Ascending aorta (tissue), 2 donors: ENCODE measurements around the gene VAMP5. TPM values are rescaled to one million over a fixed set of nuclear protein-coding genes. Genes with fewer than 3 reads are reported as not detected.

Source experiments
- DNase-seq, 2 donors: peaks; one replicate each; pipeline ENCODE4 v3.0.0-alpha.2; 2019; ENCODE audit warnings: low spot score in 2 of 2
- H3K27ac ChIP-seq, 2 donors: fragments of 200-600 bp; sonication (generic); one replicate each; pipeline ENCODE4 v1.5.1; 2016 to 2017; ENCODE audit warnings: mild to moderate bottlenecking in 1 of 2
- H3K27me3 ChIP-seq: fragments of 200-600 bp; sonication (generic); one replicate; pipeline ENCODE4 v1.5.1; 2017
- H3K36me3 ChIP-seq, 2 donors: fragments of 200-600 bp; sonication (generic); one replicate each; pipeline ENCODE4 v1.5.1; 2016
- H3K4me1 ChIP-seq, 2 donors: fragments of 200-600 bp; sonication (generic); one replicate each; pipeline ENCODE4 v1.5.1; 2016 to 2017; ENCODE audit warnings: mild to moderate bottlenecking in 1 of 2
- H3K4me3 ChIP-seq, 2 donors: fragments of 200-600 bp; sonication (generic); one replicate each; pipeline ENCODE4 v1.5.1; 2016 to 2017; ENCODE audit warnings: mild to moderate bottlenecking in 1 of 2
- H3K9me3 ChIP-seq, 2 donors: fragments of 200-600 bp; sonication (generic); one replicate each; pipeline ENCODE4 v1.5.1; 2016
- intact Hi-C: fragments of 100-400 bp; cut with DNase I; formaldehyde crosslinking; loops from one replicate; pipeline ENCODE4 v1.15.1; 2023
- total RNA-seq: library from RNA; depleted of rRNA; stranded (reverse); fragments of >200 nt; gene quantifications from one replicate; pipeline ENCODE4 v1.1.0, GENCODE V29; 2016
- TF ChIP-seq, protein P1 (sequence below), 3 experiments: fragments of 200-600 bp in 2 of 3; fragments of 450-650 bp in 1 of 3; sonication (generic) in 2 of 3; IDR thresholded peaks; one replicate each; pipeline ENCODE4 v1.5.1; 2016 to 2019; ENCODE audit warnings: antibody characterized with exemption in 3 of 3, mild to moderate bottlenecking in 1 of 3, moderate library complexity in 1 of 3

Gene VAMP5
- total RNA-seq, 1 donor from 2014 or later: 114 TPM

DNA sequence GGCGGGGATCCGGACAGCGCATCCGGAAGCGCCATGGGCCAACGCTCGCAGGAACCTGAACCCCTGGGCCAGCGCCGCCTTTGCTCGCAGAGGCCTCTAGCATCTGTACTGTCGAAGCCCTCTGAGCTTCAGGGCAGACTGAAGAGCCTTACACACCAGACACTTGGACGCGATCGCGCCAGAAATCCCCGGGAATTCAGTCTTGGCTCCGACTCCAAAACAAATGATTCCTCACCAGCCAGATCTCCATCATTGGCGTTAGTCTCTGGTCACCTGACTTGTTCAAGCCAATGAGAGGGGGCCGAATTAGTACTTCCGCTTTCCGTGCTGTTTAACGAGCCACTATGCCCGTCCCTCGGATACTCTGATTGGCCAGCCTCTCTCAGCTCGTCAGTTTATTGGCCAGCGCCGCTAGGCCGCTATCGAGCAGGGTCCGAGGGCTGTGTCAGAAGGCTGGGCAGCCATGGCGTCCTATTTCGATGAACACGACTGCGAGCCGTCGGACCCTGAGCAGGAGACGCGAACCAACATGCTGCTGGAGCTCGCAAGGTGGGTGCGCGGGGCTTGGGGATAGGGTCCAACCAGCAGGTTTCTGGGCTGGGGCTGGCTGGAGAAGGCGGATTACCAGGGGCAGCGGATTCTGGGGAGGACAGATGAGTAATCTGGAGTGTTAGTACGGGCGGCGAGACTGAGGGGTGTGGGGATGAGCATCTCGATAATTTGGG lies 11.2 kb downstream of the VAMP5 start, which contains the start of gene RNF181:
TSS of gene RNF181 (plus strand) at position 445 of the 725 bp plus-strand sequence. CDS start at position 464, 19 bp downstream.
- Histone ChIP-seq H3K4me1 (peaks cover 17 to 29% of the 10 kb centered on the region in 2 donors), H3K4me3 (peak within 1 kb of the TSS; percentile 63 to 84), H3K27me3 (no peaks in the 10 kb centered on the region), H3K9me3 (no peaks in the 10 kb centered on the region), H3K36me3 (peaks cover 22 to 32% of the 10 kb centered on the region in 2 donors), H3K27ac (peak within 1 kb of the TSS; percentile 79 to 87)
- peak; percentile 94 to 98 for DNase-seq
- TF ChIP-seq, protein P1, sequence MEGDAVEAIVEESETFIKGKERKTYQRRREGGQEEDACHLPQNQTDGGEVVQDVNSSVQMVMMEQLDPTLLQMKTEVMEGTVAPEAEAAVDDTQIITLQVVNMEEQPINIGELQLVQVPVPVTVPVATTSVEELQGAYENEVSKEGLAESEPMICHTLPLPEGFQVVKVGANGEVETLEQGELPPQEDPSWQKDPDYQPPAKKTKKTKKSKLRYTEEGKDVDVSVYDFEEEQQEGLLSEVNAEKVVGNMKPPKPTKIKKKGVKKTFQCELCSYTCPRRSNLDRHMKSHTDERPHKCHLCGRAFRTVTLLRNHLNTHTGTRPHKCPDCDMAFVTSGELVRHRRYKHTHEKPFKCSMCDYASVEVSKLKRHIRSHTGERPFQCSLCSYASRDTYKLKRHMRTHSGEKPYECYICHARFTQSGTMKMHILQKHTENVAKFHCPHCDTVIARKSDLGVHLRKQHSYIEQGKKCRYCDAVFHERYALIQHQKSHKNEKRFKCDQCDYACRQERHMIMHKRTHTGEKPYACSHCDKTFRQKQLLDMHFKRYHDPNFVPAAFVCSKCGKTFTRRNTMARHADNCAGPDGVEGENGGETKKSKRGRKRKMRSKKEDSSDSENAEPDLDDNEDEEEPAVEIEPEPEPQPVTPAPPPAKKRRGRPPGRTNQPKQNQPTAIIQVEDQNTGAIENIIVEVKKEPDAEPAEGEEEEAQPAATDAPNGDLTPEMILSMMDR (IDR thresholded peaks at IDR 0.05): no peak
- intact Hi-C loops: no loop called here

DNA sequence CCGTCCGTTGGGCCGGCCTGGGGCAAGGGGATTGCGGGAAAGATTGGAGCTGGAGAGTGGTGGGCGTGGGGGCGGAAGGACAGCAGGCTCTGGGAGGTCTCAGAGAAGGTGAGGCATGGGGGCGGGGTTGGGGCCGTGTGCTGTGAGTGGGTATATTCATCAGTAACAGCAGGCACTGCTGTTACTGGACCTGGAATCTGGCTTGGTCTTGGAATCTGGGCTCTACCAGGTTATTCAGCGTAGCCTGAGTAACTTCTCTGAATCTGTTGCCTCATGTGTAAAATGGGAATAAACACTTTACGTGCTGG lies 11.7 kb downstream of the VAMP5 start:
- H3K27ac ChIP-seq: peak overlapping the region; percentile 79 to 87
- no peak for DNase-seq
- H3K36me3 ChIP-seq: peaks cover 22 to 32% of the 10 kb centered on the region in 2 donors
- peak overlapping the region; percentile 63 to 84 for H3K4me3 ChIP-seq
- peaks cover 11 to 24% of the 10 kb centered on the region in 2 donors for H3K4me1 ChIP-seq
- no peaks in the 10 kb centered on the region for H3K27me3 ChIP-seq
- intact Hi-C loops: no loop called here
- no peaks in the 10 kb centered on the region for H3K9me3 ChIP-seq
- TF ChIP-seq, protein P1 (IDR thresholded peaks at IDR 0.05): no peak

DNA sequence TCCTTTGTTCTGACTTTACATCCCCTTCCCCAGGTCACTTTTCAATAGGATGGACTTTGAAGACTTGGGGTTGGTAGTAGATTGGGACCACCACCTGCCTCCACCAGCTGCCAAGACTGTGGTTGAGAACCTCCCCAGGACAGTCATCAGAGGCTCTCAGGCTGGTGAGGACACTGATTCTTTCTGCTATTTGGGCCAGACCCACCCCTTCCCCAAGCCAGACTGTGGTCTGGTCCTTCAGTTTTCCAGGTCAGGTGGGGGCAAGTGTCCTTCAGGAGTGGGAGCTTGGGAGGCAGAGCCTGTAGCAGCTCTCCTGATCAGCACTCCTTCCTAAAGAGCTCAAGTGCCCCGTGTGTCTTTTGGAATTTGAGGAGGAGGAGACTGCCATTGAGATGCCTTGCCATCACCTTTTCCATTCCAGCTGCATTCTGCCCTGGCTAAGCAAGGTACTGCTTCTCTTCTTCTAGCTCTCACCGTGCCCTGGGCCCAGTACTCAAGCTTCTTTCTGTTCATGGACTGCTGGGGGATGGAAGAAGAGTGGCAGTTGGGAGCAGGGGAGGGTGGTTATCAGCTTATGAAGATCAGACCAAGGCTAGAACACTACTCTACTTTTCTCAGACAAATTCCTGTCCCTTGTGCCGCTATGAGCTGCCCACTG lies 12.4 kb downstream of the VAMP5 start:
- Histone ChIP-seq H3K9me3 (no peaks in the 10 kb centered on the region), H3K27ac (peak overlapping the region; percentile 79 to 87), H3K27me3 (no peaks in the 10 kb centered on the region), H3K4me3 (peak overlapping the region; percentile 63 to 84), H3K4me1 (peaks cover 5 to 25% of the 10 kb centered on the region in 2 donors), H3K36me3 (peaks cover 22 to 32% of the 10 kb centered on the region in 2 donors)
- TF ChIP-seq, protein P1 (IDR thresholded peaks at IDR 0.05): no peak
- DNase-seq: no peak
- intact Hi-C loops: no loop called here

DNA sequence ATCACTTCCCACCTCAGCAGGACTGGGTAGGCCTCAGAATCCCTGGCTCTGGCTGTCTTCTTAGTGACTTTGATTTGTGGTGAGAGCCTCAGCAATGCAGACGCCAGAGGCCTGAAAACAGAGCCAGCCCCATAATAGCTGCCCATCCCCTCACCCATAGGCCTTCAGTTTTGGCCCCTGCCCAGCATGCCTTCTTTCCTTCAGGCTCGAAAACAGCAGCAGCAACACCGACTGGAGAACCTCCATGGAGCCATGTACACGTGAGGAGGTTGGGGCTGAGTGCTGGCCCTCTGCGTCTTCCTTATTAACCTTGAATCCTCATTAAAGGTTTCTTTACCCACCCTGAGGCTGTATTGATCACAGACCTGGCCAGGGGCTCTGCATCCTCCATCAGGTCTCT lies 13.0 kb downstream of the VAMP5 start:
- no peaks in the 10 kb centered on the region for H3K9me3 ChIP-seq
- peaks cover 5 to 26% of the 10 kb centered on the region in 2 donors for H3K4me1 ChIP-seq
- peak overlapping the region; percentile 79 to 87 for H3K27ac ChIP-seq
- peak overlapping the region in 1 of 2 donors; percentile 84 for H3K4me3 ChIP-seq
- no peaks in the 10 kb centered on the region for H3K27me3 ChIP-seq
- DNase-seq: no peak
- TF ChIP-seq, protein P1 (IDR thresholded peaks at IDR 0.05): no peak
- intact Hi-C loops: no loop called here
- peaks cover 22 to 32% of the 10 kb centered on the region in 2 donors for H3K36me3 ChIP-seq

DNA sequence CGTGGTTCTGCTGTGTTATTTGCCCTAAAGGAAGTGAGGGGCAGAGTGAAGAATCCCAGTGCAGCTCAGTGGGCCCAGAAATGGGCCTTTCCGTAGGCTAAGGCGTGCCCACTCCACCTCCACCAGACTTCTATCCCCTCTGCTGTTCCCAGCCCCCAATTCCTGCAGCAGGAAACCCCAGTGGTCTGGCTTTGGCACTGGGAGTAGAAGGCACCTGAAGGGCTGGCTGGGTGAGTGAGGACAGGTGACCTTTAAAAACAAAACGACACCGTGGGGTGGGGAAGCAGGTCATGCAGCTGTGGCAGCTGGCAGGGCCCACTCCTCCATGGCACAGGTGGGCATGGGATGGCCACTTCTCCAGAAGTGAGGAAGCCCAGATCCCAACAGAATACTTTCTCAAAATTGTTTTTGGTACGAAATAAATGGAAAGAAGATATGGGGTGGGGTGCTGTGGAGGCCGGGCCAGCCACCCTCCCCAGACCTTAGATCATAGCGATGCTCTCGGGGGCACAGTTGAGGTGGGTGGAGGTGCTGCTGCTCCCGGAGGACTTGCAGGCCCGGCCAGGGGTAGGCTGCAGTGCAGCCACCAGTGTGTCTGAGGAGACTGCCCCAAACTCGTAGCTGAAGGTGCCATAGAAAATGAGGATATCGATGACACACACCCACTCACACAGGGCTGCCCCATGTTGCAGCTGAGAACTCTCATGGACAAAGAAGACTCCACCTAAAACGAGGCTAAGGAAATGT lies 14.5 kb downstream of the VAMP5 start:
- H3K9me3 ChIP-seq: no peaks in the 10 kb centered on the region
- peaks cover 7 to 28% of the 10 kb centered on the region in 2 donors for H3K4me1 ChIP-seq
- DNase-seq: no peak
- H3K4me3 ChIP-seq: no peak overlapping the region
- TF ChIP-seq, protein P1 (IDR thresholded peaks at IDR 0.05): no peak
- intact Hi-C loops: no loop called here
- H3K27ac ChIP-seq: no peak overlapping the region
- no peaks in the 10 kb centered on the region for H3K27me3 ChIP-seq
- peaks cover 20 to 32% of the 10 kb centered on the region in 2 donors for H3K36me3 ChIP-seq
